ENCODE data around the gene RPL39L.

DNA sequence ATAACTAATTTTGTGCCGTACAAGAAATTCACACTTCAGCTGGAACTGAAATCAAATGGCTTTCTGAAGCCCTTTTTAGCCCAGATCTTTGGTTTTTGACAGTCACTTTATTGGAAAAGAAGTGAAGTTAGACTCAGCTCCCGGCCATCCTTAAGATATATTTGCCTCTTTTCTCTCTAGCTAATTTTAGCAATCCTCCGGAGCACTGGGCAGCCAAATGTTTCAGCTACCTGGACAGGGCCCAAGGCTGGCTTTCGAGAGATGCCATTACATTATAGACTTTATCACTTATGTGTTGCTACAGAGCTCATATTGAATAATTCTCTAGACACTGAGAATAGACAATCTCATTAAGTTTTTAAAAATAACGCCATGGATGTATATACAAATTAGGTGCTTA is 28.5 kb upstream of the RPL39L start:
- TF ChIP-seq, protein P1, sequence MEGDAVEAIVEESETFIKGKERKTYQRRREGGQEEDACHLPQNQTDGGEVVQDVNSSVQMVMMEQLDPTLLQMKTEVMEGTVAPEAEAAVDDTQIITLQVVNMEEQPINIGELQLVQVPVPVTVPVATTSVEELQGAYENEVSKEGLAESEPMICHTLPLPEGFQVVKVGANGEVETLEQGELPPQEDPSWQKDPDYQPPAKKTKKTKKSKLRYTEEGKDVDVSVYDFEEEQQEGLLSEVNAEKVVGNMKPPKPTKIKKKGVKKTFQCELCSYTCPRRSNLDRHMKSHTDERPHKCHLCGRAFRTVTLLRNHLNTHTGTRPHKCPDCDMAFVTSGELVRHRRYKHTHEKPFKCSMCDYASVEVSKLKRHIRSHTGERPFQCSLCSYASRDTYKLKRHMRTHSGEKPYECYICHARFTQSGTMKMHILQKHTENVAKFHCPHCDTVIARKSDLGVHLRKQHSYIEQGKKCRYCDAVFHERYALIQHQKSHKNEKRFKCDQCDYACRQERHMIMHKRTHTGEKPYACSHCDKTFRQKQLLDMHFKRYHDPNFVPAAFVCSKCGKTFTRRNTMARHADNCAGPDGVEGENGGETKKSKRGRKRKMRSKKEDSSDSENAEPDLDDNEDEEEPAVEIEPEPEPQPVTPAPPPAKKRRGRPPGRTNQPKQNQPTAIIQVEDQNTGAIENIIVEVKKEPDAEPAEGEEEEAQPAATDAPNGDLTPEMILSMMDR (conservative IDR thresholded peaks at IDR 0.05), result no peak
- no peak for TF ChIP-seq ZFX (IDR thresholded peaks at IDR 0.05)

All from C4-2B (cell line).